Measurements from ENCODE around the gene RFTN1.

RFTN1 gene

GRCh38 chr3:16528581-16528993 is 15.1 kb upstream of the RFTN1 start:
- DNase-seq: no peak

DNA sequence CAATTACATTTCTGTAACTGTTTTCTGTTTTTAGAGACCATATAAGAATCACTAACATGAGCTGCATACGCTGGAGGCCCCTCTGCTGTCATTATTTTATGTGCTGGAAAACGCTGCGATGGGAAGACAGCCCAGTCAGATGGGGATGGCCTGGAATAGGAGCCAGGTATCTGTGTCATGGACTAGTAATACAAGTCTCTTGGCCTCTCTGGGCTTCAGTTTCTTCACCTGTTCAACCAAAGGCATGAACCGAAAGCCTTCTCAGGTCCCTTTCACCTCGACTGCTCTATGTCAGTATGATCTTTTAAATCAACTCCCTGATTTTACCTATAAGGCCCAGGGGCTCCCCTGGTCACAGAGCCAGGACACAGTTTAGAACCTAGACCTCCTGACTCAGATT is 14.6 kb upstream of the RFTN1 start:
- DNase-seq: no peak

DNA sequence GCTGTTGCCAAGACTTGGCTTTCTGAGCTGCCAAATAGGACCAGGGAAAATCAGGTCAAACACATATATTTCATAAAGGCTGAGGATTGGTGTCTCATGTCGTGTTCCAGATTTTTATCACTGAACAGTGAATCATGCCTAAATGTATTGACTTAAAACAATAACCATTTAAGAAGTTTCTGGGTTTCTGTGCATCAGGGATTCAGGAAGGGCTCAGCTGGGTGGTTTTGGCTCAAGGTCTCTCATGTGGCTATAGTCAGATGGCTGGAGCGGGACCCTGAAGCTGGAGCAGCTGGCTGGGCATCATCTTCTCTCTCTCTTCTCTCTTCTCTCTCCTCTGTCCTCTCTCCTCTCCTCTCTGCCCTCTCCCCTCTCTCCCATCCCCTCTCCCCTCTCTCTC is 10.7 kb upstream of the RFTN1 start:
- no peak for DNase-seq

DNA sequence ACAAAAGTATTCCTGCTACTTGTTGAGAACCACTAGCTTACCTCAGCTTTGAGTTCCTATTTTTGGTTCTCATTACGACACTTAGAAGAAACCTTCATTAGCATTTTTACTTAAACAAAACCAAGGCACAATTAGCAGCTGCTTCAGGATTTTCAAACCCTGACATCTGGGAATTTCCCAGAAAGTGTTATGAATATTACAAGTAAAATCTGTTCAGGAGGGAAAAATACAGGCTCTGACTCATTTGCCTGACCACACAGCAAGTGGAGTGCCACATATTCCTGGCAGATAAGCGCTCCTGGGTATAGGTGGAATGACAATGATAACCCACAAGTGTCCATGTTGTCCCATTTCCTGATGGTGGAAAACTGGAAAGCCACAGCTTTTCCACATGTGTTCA is 10.3 kb upstream of the RFTN1 start:
- no peak for DNase-seq

DNA sequence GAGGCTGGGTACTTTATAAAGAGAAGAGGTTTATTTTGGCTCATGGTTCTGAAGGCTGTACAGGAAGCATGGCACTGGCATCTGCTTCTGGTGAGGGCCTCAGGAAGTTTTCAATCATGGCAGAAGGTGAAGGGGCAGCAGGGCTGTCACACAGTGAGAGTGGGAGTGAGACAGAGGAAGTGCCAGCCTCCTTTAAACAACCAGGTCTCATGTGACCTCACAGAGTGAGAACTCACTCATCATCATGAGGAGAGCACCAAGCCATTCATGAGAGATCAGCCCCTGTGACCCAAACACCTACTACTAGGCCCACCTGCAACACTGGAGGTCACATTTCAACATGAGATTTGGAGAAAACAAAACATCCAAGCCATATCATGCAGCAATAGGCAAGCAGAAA is 9.3 kb upstream of the RFTN1 start:
- no peak for DNase-seq

GRCh38 chr3:16520970-16521881 is 7.7 kb upstream of the RFTN1 start:
- no peak for DNase-seq

DNA sequence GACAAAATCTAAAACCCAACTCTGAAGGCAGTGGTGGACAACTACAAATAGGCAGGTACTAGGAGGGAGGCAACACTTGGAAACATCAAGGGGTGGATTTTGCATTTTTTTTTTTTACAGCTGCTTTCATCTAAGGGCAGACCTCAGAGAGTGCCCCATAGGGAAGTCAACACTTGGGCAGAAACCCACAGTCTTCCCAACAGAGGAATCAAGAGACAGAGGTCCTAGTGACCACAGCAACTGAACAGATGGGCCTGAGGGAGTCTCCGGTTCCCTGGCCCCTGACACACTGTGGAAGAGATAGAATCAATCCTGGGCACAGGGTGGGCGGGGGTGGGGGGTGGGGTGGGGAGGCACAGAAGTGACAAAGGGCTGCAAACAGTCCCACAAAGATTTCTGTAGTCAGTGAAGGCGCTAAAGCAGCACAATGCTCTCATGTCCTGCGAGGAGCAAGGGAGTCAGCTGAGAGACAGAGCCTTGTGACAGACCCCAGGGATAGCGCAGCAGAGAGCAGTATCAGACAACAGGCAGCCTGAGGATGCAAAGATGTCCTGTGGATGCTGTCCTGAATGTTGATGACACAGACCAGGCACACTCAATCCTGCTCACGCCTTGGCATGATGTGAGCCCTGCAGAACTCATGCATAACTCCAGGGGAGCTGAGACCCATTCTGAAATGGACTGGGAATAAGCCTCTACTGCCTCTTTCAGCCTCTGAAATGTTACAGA is 6.9 kb upstream of the RFTN1 start:
- no peak for DNase-seq

DNA sequence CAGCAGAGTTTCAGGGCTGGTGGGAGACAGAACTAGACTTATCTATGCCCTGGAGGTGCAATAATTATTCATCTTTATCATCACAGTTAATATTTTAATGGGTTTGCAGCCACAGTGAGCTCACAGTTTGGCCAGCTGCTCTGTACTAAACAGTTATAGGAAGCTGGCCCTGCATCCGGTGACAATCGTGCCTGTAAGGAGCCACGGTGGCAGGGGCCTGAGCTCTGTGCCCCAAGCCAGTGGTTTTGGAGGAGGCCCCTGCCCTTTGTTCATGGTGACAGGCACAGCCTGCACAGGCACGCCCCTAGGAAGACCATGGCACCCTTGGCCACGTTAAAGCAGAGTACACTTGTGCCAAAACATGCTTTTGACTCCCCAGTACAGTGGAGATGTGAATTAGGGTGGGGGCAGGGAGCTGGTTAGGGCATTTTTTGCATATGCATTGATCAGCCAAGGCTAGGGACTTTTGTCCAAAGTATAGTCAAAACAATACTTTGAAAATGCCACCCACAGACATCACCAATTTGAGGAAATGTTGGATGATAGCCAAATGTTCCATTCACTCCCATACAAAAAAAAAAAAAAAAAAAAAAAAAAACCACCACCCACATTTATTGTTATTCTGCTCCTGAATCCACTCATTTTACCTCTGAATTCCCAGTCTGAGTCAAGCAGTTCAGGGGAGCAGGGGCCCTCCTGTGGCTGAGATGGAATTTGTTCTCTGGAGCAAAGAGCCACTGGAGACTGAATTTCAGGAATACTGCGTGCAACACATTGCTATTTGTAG is 3.4 kb upstream of the RFTN1 start:
- peak in 1 of 14 donors; percentile 3 for DNase-seq

- DNase-seq: no peak
Measured at GRCh38 chr3:16515885-16516420, 2.5 kb upstream of the RFTN1 start.

GRCh38 chr3:16514755-16515353 is 1.4 kb upstream of the RFTN1 start:
- no peak for DNase-seq

GRCh38 chr3:16514021-16514700 is 662 bp upstream of the RFTN1 start:
- DNase-seq: no peak

- DNase-seq: peak in 1 of 14 donors; percentile 27
Measured at GRCh38 chr3:16512435-16513140, 911 bp downstream of the RFTN1 start.

DNA sequence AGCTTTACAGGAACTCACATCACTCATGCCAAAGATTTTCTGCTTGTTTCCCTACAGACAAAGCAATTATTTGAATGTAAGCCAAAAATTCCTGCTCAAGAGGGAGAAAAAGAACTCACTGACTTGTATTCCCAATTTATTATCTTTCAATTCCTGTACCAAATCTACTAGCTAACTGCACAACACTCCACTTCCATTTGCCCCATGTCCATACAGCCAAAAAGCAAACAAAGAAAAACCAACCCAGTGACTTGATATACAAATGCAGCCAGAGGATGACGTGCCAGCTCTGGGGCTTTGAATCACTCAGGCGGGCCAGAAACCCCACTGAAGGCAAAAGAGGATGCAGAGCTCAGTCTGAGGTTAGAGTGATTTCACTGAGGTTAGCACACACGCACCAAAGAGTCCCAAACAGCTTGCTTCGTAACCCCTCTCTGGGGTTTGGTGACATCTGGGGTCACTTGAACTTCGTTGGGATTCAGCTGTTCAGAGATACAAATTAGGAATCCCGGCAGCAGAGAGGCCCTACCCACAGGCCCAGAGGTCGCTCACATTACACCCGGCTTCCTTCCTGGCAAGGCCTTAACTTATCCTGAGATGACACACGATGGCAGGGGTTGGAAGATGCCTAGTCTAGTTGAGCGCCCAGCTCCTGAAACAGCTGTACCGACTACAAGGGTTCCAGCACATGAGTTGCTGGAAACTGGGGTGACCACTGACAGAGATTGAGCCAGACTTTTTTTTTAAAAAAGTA is 1.6 kb downstream of the RFTN1 start:
- DNase-seq: peak in 2 of 14 donors; percentile 7 to 29

- DNase-seq: no peak
Measured at GRCh38 chr3:16510620-16511319, 2.7 kb downstream of the RFTN1 start.

DNA sequence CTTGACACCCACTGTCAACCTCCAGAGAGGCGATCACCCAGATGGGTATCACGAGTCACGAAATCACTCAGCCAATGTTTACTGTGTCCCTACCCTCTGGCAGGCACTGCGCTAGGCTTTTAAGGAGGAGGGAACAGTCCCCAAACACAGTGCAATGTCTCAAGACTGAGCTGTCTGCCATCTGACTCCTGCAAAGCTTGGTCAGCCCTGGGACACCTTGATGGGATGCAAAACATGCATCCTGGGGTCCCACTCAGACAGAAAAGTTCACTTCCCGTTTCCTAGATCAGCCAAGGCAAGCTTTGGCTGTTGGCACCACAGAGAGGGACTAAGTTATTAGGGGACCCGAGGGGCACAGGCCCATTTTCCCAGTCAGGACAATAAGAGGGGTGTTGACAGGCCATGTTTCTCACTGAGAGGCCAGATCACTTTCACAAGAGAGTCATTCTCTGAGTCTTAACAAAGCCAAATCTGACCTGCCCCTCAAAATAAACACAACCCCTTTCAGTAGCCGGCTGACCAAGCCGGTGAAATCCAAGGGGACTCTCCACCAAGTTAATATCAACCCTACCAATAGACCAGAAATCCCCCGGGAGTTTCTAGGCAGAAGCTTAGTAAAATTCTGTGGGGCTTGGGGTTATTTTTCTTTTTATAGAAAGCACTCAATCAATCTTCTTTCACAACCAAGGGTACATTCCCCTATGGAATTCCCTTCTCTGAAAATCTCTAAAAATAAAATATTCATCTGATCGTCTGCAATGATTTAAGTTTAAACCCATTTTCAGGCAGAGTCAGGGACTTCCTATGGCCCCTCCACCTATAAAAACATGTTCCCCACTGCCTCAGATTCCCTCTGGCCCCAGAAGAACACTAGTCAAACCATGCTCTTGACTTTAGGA is 3.5 kb downstream of the RFTN1 start:
- DNase-seq: no peak

- DNase-seq: no peak
Measured at GRCh38 chr3:16508591-16508995, 4.9 kb downstream of the RFTN1 start.

- peak in 1 of 14 donors; percentile 19 for DNase-seq
Measured at GRCh38 chr3:16508243-16508578, 5.3 kb downstream of the RFTN1 start.

DNA sequence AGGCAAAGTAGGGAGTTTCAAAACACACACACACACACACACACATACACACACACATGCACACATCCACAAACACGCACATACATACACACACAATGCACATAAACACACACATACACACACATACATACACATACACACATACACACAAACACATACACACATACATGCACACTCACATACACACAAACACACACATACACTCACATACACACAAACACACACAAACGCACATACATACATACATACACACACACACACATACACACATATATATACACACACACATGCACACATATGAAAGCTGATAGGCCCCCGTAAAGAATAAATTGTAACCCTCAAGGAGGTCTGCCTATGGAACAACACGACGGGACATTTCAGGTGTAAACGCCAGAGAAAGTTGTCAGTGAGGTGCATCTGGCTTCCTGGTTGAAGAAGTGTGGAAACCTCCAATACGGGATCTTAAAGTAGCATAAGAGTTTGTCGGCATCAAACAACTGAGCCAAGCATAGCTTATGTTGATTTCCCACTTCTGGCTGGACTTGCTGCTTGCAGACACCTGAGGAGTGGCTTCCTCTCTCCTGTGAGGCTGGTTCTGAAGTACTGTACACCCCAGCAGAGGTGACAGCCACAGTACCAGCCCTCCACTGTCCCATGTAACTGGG is 5.8 kb downstream of the RFTN1 start:
- DNase-seq: no peak

All from C1 segment of cervical spinal cord (tissue), 14 donors.